Gastrocnemius medialis (tissue), 4 donors: ENCODE measurements around the gene PLCH1. TPM values are rescaled to one million over a fixed set of nuclear protein-coding genes. Genes with fewer than 3 reads are reported as not detected.

Source experiments
- ATAC-seq, 2 donors: fragments of 150-250 bp; one replicate each; pipeline ENCODE4 v1.9.1; 2016
- DNase-seq, 2 donors: peaks; one replicate each; pipeline ENCODE4 v3.0.0-alpha.2; 2019
- H3K27ac ChIP-seq, 4 donors: fragments of 200-600 bp; sonication (generic); 1 replicate in 1 of 4; 2 replicates in 3 of 4; pipeline ENCODE4 v1.5.1; 2016 to 2018; ENCODE audit warnings: mild to moderate bottlenecking in 2 of 4, moderate library complexity in 1 of 4
- H3K27me3 ChIP-seq, 3 donors: fragments of 200-600 bp; sonication (generic) in 2 of 3; 1 replicate in 1 of 3; 2 replicates in 2 of 3; pipeline versions ENCODE4 v1.5.1 to v1.6.0; 2016 to 2019; ENCODE audit warnings: mild to moderate bottlenecking in 1 of 3, moderate library complexity in 1 of 3
- H3K36me3 ChIP-seq, 2 donors: fragments of 200-600 bp; sonication (generic) in 1 of 2; one replicate each; pipeline ENCODE4 v1.5.1; 2017 to 2018
- H3K4me1 ChIP-seq, 2 donors: fragments of 200-600 bp; sonication (generic) in 1 of 2; one replicate each; pipeline ENCODE4 v1.5.1; 2016 to 2017; ENCODE audit warnings: mild to moderate bottlenecking in 2 of 2
- H3K4me3 ChIP-seq, 4 donors: fragments of 200-600 bp; sonication (generic) in 3 of 4; 1 replicate in 1 of 4; 2 replicates in 3 of 4; pipeline ENCODE4 v1.5.1; 2016 to 2019; ENCODE audit warnings: mild to moderate bottlenecking in 2 of 4
- H3K9me3 ChIP-seq, 3 donors: fragments of 200-600 bp; sonication (generic) in 2 of 3; 1 replicate in 1 of 3; 2 replicates in 2 of 3; pipeline ENCODE4 v1.5.1; 2016 to 2019
- POLR2A ChIP-seq, 2 donors: fragments of 450-650 bp; IDR thresholded peaks; one replicate each; pipeline ENCODE4 v1.6.1; 2017; ENCODE audit warnings: antibody characterized with exemption in 2 of 2, mild to moderate bottlenecking in 2 of 2, moderate library complexity in 2 of 2
- in situ Hi-C, 4 donors: fragments of 200-750 bp; cut with MboI; loops; one replicate each; pipeline versions ENCODE4 v1.15.0 to v1.8.0; 2017; ENCODE audit warnings: low sequenced_read_pairs in 4 of 4
- intact Hi-C: fragments of 100-400 bp; cut with DNase I; formaldehyde crosslinking; loops from one replicate; pipeline ENCODE4 v1.15.1; 2023; ENCODE audit warnings: low total_unique reads
- total RNA-seq, 4 donors: library from RNA; depleted of rRNA; stranded (reverse); fragments of >200 nt; gene quantifications; one replicate each; pipeline versions ENCODE4 v1.1.0 to v1.2.3, GENCODE V29; 2016
- TF ChIP-seq, protein P1 (sequence below), 5 experiments: fragments of 450-650 bp in 3 of 5; fragments of 200-600 bp in 2 of 5; sonication (generic) in 2 of 5; IDR thresholded peaks in 4 of 5; conservative IDR thresholded peaks in 1 of 5; 1 replicate in 4 of 5; 2 replicates in 1 of 5; pipeline ENCODE4 v1.5.1; 2016 to 2019; ENCODE audit warnings: antibody characterized with exemption in 5 of 5, mild to moderate bottlenecking in 3 of 5, moderate library complexity in 3 of 5

Gene PLCH1
- total RNA-seq, 4 donors from 2014 or later = 0.07 to 0.33 (median 0.10) TPM; not detected in 1

DNA sequence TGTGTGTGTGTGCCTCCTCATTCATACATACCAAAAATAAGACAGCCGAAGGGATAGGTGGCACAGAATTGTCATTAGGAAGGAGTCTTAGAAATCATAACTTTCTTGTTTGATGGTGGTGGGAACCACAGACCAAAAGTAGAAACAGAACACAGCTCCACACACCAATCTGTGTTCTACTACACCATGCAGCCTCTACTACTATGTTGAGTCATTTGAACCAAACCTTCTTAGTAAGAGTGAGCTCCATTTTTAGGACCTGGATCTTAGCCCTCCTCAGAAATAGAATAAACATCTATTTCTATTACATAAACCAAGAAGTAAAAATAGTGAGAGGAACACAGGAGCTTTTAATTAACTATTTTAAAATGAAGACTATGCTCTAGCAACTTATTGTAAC lies 27.9 kb upstream of the PLCH1 start:
- no peak overlapping the region for H3K4me3 ChIP-seq
- no peak for TF ChIP-seq POLR2A (IDR thresholded peaks at IDR 0.05)
- TF ChIP-seq, protein P1, sequence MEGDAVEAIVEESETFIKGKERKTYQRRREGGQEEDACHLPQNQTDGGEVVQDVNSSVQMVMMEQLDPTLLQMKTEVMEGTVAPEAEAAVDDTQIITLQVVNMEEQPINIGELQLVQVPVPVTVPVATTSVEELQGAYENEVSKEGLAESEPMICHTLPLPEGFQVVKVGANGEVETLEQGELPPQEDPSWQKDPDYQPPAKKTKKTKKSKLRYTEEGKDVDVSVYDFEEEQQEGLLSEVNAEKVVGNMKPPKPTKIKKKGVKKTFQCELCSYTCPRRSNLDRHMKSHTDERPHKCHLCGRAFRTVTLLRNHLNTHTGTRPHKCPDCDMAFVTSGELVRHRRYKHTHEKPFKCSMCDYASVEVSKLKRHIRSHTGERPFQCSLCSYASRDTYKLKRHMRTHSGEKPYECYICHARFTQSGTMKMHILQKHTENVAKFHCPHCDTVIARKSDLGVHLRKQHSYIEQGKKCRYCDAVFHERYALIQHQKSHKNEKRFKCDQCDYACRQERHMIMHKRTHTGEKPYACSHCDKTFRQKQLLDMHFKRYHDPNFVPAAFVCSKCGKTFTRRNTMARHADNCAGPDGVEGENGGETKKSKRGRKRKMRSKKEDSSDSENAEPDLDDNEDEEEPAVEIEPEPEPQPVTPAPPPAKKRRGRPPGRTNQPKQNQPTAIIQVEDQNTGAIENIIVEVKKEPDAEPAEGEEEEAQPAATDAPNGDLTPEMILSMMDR (IDR thresholded peaks at IDR 0.05 in 4 of 5, conservative IDR thresholded peaks at IDR 0.05 in 1 of 5) = no peak
- H3K9me3 ChIP-seq = no peaks in the 10 kb centered on the region
- ATAC-seq (peak in 1 of 2 donors; percentile 58), DNase-seq (no peak)
- no peaks in the 10 kb centered on the region for H3K27me3 ChIP-seq
- peaks cover 0 to 8% of the 10 kb centered on the region in 2 donors for H3K36me3 ChIP-seq
- intact Hi-C loops = no loop called here
- peaks cover 6 to 9% of the 10 kb centered on the region in 2 donors for H3K4me1 ChIP-seq
- in situ Hi-C loops = no loop called here
- no peak overlapping the region for H3K27ac ChIP-seq

DNA sequence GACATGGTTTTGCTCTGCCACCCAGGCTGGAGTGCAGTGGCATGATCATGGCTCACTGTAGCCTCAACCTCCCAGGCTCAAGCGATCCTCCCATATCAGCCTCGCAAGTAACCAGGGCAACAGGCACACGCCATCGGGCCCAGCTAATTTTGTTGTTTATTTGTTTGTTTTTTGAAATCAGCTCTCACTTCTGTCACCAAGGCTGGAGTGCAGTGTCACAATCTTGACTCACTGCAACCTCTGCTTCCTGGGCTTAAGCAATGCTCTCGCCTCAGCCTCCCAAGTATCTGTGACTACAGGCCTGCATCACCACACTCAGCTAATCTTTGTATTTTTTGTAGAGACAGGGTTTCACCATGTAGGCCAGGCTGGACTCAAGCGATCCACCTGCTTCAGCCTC lies 26.3 kb upstream of the PLCH1 start:
- ATAC-seq = no peak
- Histone ChIP-seq H3K27ac (no peak overlapping the region), H3K4me1 (peaks cover 6 to 9% of the 10 kb centered on the region in 2 donors), H3K9me3 (no peaks in the 10 kb centered on the region), H3K36me3 (peaks cover 0 to 8% of the 10 kb centered on the region in 2 donors), H3K27me3 (no peaks in the 10 kb centered on the region), H3K4me3 (no peak overlapping the region)
- DNase-seq = no peak
- intact Hi-C loops = no loop called here
- no peak for TF ChIP-seq POLR2A (IDR thresholded peaks at IDR 0.05)
- TF ChIP-seq, protein P1 (IDR thresholded peaks at IDR 0.05 in 4 of 5, conservative IDR thresholded peaks at IDR 0.05 in 1 of 5) = no peak
- in situ Hi-C loops = no loop called here

DNA sequence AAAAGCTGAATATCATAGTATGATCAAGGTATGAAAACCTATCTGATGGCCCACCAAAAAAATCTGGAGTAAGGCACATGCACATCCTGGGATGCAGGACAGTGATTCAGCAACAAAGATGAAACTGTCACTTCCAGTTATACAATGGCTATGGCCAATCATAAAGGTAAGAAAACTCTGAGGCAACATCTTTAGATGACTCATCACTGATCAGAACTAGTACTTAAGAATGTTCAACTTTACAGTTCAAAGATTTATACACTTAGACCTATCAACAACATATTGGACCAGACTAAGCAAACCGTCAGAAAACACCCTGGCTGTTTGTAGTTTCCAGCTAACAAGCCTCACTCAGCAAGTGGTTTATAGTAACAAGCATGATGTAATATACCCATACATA lies 21.3 kb upstream of the PLCH1 start:
- Histone ChIP-seq H3K4me1 (no peaks in the 10 kb centered on the region), H3K27ac (no peak overlapping the region), H3K4me3 (no peak overlapping the region), H3K9me3 (no peaks in the 10 kb centered on the region), H3K36me3 (peaks cover 0 to 8% of the 10 kb centered on the region in 2 donors), H3K27me3 (no peaks in the 10 kb centered on the region)
- ATAC-seq (no peak), DNase-seq (no peak)
- in situ Hi-C loops (no loop called here), intact Hi-C loops (no loop called here)
- TF ChIP-seq POLR2A (IDR thresholded peaks at IDR 0.05) = no peak
- TF ChIP-seq, protein P1 (IDR thresholded peaks at IDR 0.05 in 4 of 5, conservative IDR thresholded peaks at IDR 0.05 in 1 of 5) = no peak

DNA sequence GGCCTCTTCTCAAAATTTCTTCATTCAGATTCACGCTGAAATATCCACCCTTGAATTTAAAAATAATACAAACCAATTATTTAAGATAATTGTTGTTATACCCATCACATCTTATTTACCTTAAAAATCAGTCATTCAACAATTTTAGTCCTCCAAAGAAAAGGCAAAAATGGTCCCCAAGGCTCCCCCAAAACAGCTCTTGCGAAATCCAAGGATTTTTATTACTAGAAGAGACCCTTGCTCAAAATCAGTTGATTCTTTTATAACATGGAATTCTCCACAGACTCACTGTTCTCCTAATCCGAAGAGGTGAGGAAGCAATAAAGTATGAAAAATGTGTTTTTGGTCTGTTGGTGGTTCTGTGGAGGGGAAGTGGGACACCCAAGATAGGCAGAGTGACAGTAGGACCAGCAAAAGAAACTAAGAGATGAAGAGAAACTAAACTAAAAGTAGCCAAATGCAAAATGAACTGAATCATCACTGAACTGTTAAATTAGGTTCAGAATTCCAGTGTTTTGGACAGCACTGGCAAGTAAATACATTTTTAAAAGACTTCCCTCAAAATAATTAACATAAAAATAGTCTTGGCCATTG lies 19.1 kb upstream of the PLCH1 start:
- ATAC-seq (no peak), DNase-seq (no peak)
- Histone ChIP-seq H3K27me3 (no peaks in the 10 kb centered on the region), H3K4me3 (no peak overlapping the region), H3K4me1 (no peaks in the 10 kb centered on the region), H3K27ac (no peak overlapping the region), H3K36me3 (no peaks in the 10 kb centered on the region), H3K9me3 (no peaks in the 10 kb centered on the region)
- in situ Hi-C loops = no loop called here
- TF ChIP-seq POLR2A (IDR thresholded peaks at IDR 0.05) = no peak
- TF ChIP-seq, protein P1 (IDR thresholded peaks at IDR 0.05 in 4 of 5, conservative IDR thresholded peaks at IDR 0.05 in 1 of 5) = no peak
- intact Hi-C loops = no loop called here

DNA sequence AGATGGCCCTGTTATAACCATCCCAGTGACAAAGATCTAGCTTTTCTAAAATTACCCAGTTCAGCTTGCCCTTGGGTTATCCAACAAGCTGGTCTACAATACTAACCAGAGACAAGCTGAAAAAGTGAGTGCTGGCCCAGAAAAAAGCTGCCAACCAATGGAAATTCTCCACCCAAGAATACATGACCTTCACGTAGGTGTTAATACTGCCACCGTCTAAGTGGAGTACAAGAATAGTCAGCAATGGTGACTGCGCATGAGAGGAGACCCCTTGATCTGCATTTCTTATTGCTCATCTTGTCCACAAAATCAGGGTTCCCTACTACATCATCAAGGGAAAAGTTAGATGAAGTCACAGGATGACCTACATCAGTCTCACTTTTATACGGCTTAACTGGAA lies 15.8 kb upstream of the PLCH1 start:
- ATAC-seq = no peak
- intact Hi-C loops = no loop called here

More for the DNA sequence above, 15.8 kb upstream of the PLCH1 start:
- Histone ChIP-seq H3K4me3 (no peak overlapping the region), H3K9me3 (no peaks in the 10 kb centered on the region), H3K27me3 (no peaks in the 10 kb centered on the region), H3K36me3 (no peaks in the 10 kb centered on the region), H3K27ac (no peak overlapping the region), H3K4me1 (no peaks in the 10 kb centered on the region)
- no peak for DNase-seq
- TF ChIP-seq, protein P1 (IDR thresholded peaks at IDR 0.05 in 4 of 5, conservative IDR thresholded peaks at IDR 0.05 in 1 of 5) = no peak
- no peak for TF ChIP-seq POLR2A (IDR thresholded peaks at IDR 0.05)
- in situ Hi-C loops = no loop called here
